ENCODE measurements around the gene RPL28.

GRCh38 chr19:55382522-55383054, 3.1 kb upstream of the RPL28 start:
- no peak for TF ChIP-seq ZBTB1 (tag by site-specific recombination; IDR thresholded peaks at IDR 0.05)
- TF ChIP-seq ZNF707 (tag by site-specific recombination; IDR thresholded peaks at IDR 0.05): no peak
- TF ChIP-seq PBX3 (CRISPR knock-in tag; IDR thresholded peaks at IDR 0.05): no peak
- TF ChIP-seq CTCF (tag by site-specific recombination; IDR thresholded peaks at IDR 0.05): no peak
- TF ChIP-seq ZNF274 (IDR thresholded peaks at IDR 0.05; ENCODE audit: low read length): no peak
- TF ChIP-seq ZNF274 (tag by site-specific recombination; IDR thresholded peaks at IDR 0.05; ENCODE audit: borderline replicate concordance): no peak
- TF ChIP-seq OVOL3 (tag by site-specific recombination; IDR thresholded peaks at IDR 0.05): no peak
